H9 (cell line): Measurements from ENCODE around the gene TUBB2A. TPM values are rescaled to one million over a fixed set of nuclear protein-coding genes. Genes with fewer than 3 reads are reported as not detected.
A peak's percentile ranks its signal among the peaks of the same experiment; 100 is the strongest.

ENCODE experiments used
- DNase-seq: peaks from one replicate; pipeline ENCODE4 v3.0.0-alpha.2; 2017
- H2AFZ ChIP-seq: one replicate; pipeline ENCODE4 v1.6.1; 2013; ENCODE audit warnings: mild to moderate bottlenecking, low read length, control low read depth, moderate library complexity
- H2AK5ac ChIP-seq: 2 replicates; pipeline ENCODE4 v1.6.1; 2013; ENCODE audit warnings: low read length, control low read depth, mixed read lengths; ENCODE audit not compliant: insufficient read length
- H2BK120ac ChIP-seq: one replicate; pipeline ENCODE4 v1.6.1; 2013; ENCODE audit warnings: low read depth, mild to moderate bottlenecking, low read length, control low read depth, inconsistent platforms; ENCODE audit not compliant: poor library complexity, severe bottlenecking
- H2BK12ac ChIP-seq: 2 replicates; pipeline ENCODE4 v1.6.1; 2013; ENCODE audit warnings: low read length, control low read depth, mixed read lengths, low read depth; ENCODE audit not compliant: insufficient read length
- H2BK15ac ChIP-seq: 2 replicates; pipeline ENCODE4 v1.6.1; 2013; ENCODE audit warnings: low read depth, low read length, control low read depth
- H2BK20ac ChIP-seq: one replicate; pipeline ENCODE4 v1.6.1; 2013; ENCODE audit warnings: low read depth, mild to moderate bottlenecking, low read length, control low read depth, inconsistent platforms; ENCODE audit not compliant: poor library complexity, severe bottlenecking
- H2BK5ac ChIP-seq: 2 replicates; pipeline ENCODE4 v1.6.1; 2013; ENCODE audit warnings: low read length, control low read depth, mixed read lengths; ENCODE audit not compliant: insufficient read length
- H3K14ac ChIP-seq: 2 replicates; pipeline ENCODE4 v1.6.1; 2013; ENCODE audit warnings: low read length, control low read depth; ENCODE audit not compliant: insufficient read depth
- H3K18ac ChIP-seq: 2 replicates; pipeline ENCODE4 v1.6.1; 2013; ENCODE audit warnings: low read depth, mild to moderate bottlenecking, mixed read lengths, low read length, control low read depth; ENCODE audit not compliant: insufficient read length
- H3K23ac ChIP-seq: 2 replicates; pipeline ENCODE4 v1.6.1; 2013; ENCODE audit warnings: low read length, control low read depth, mixed read lengths, low read depth; ENCODE audit not compliant: insufficient read length
- H3K23me2 ChIP-seq: 2 replicates; pipeline ENCODE4 v1.6.1; 2013; ENCODE audit warnings: low read depth, mild to moderate bottlenecking, mixed read lengths, low read length, control low read depth; ENCODE audit not compliant: insufficient read length, poor library complexity, severe bottlenecking
- H3K27ac ChIP-seq: 2 replicates; pipeline ENCODE4 v1.5.1; 2013; ENCODE audit warnings: low read length, control low read depth, mixed read lengths, low read depth; ENCODE audit not compliant: insufficient read length
- H3K27me3 ChIP-seq: 2 replicates; pipeline ENCODE4 v1.6.1; 2013; ENCODE audit warnings: low read length, control low read depth, inconsistent platforms; ENCODE audit not compliant: insufficient read depth
- H3K4ac ChIP-seq: 2 replicates; pipeline ENCODE4 v1.6.1; 2013; ENCODE audit warnings: low read depth, mild to moderate bottlenecking, control low read depth, inconsistent platforms, low read length, moderate library complexity
- H3K4me1 ChIP-seq: 2 replicates; pipeline ENCODE4 v1.6.1; 2013; ENCODE audit warnings: low read length, control low read depth, inconsistent platforms; ENCODE audit not compliant: insufficient read depth
- H3K4me2 ChIP-seq: 2 replicates; pipeline ENCODE4 v1.6.1; 2013; ENCODE audit warnings: low read length, control low read depth, mixed read lengths; ENCODE audit not compliant: insufficient read length, insufficient read depth
- H3K56ac ChIP-seq: 2 replicates; pipeline ENCODE4 v1.6.1; 2013; ENCODE audit warnings: low read depth, mild to moderate bottlenecking, mixed read lengths, low read length, control low read depth; ENCODE audit not compliant: insufficient read length
- H3K79me1 ChIP-seq: 2 replicates; pipeline ENCODE4 v1.6.1; 2013; ENCODE audit warnings: low read depth, mild to moderate bottlenecking, moderate library complexity, low read length, control low read depth, inconsistent platforms; ENCODE audit not compliant: insufficient read depth, poor library complexity, severe bottlenecking
- H3K79me2 ChIP-seq: 2 replicates; pipeline ENCODE4 v1.6.1; 2013; ENCODE audit warnings: low read length, control low read depth, inconsistent platforms; ENCODE audit not compliant: insufficient read depth
- H3K9ac ChIP-seq: 2 replicates; pipeline ENCODE4 v1.6.1; 2013; ENCODE audit warnings: low read length, control low read depth, mixed read lengths; ENCODE audit not compliant: insufficient read length; ENCODE audit errors: extremely low read depth
- H3K9me3 ChIP-seq: one replicate; pipeline ENCODE4 v1.6.1; 2013; ENCODE audit warnings: low read depth, low read length, inconsistent platforms; ENCODE audit not compliant: control insufficient read depth
- H3T11ph ChIP-seq: one replicate; pipeline ENCODE4 v1.6.1; 2013; ENCODE audit warnings: mild to moderate bottlenecking, low read length, control low read depth, inconsistent platforms
- H4K20me1 ChIP-seq: one replicate; pipeline ENCODE4 v1.6.1; 2013; ENCODE audit not compliant: control insufficient read depth, insufficient read length, insufficient read depth
- H4K5ac ChIP-seq: 2 replicates; pipeline ENCODE4 v1.6.1; 2013; ENCODE audit warnings: low read depth, mild to moderate bottlenecking, mixed read lengths, low read length, control low read depth; ENCODE audit not compliant: insufficient read length
- H4K8ac ChIP-seq: replicated peaks from 2 replicates; pipeline ENCODE4 v1.6.1; 2013; ENCODE audit warnings: low read length, control low read depth, mixed read lengths, low read depth; ENCODE audit not compliant: insufficient read length
- H4K91ac ChIP-seq: 2 replicates; pipeline ENCODE4 v1.6.1; 2013; ENCODE audit warnings: low read depth, mild to moderate bottlenecking, moderate library complexity, mixed read lengths, low read length, control low read depth; ENCODE audit not compliant: insufficient read length
- H3K27ac Mint-ChIP-seq, 3 experiments: 2 replicates in 2 of 3; 3 replicates in 1 of 3; pipeline ENCODE4 v1.8.0; 2020 to 2021; ENCODE audit warnings: mixed read lengths in 3 of 3, mild to moderate bottlenecking in 1 of 3, moderate library complexity in 1 of 3
- H3K27me3 Mint-ChIP-seq: 2 replicates; pipeline ENCODE4 v1.8.0; 2021; ENCODE audit warnings: low read depth, mild to moderate bottlenecking, moderate library complexity, mixed read lengths
- H3K36me3 Mint-ChIP-seq, 3 experiments: 2 replicates in 2 of 3; 3 replicates in 1 of 3; pipeline ENCODE4 v1.8.0; 2020 to 2021; ENCODE audit warnings: low read depth in 3 of 3, mixed read lengths in 3 of 3; ENCODE audit not compliant: insufficient read depth in 1 of 3
- H3K4me1 Mint-ChIP-seq, 2 experiments: 2 replicates each; pipeline ENCODE4 v1.8.0; 2020; ENCODE audit warnings: mixed read lengths in 2 of 2
- H3K4me3 Mint-ChIP-seq, 2 experiments: 2 replicates in 1 of 2; 3 replicates in 1 of 2; pipeline ENCODE4 v1.8.0; 2020 to 2021; ENCODE audit warnings: mild to moderate bottlenecking in 2 of 2, mixed read lengths in 2 of 2, moderate library complexity in 1 of 2
- H3K9me3 Mint-ChIP-seq, 2 experiments: 2 replicates in 1 of 2; 3 replicates in 1 of 2; pipeline ENCODE4 v1.8.0; 2020; ENCODE audit warnings: mild to moderate bottlenecking in 2 of 2, mixed read lengths in 2 of 2, moderate library complexity in 1 of 2
- WGBS: extraction: QIAGEN DNeasy Blood & Tissue Kit; methylation state at CpG from one replicate; pipeline ENCODE4 v1.1.7; 2013; ENCODE audit warnings: missing lambda C conversion rate, low lambda C conversion rate, mixed read lengths; ENCODE audit not compliant: insufficient read length; ENCODE audit errors: extremely low coverage; 5-methylcytosine and 5-hydroxymethylcytosine counted together
- total RNA-seq: library from RNA; stranded (reverse); gene quantifications from 2 replicates; pipeline ENCODE4 v1.2.1, GENCODE V29; 2021
- TF ChIP-seq, protein P1 (sequence below): fragments of 200-600 bp; sonication (generic); conservative IDR thresholded peaks from 3 replicates; pipeline ENCODE4 v1.8.0; 2021; ENCODE audit warnings: antibody characterized with exemption, mild to moderate bottlenecking

TUBB2A gene
- total RNA-seq, 1 experiment from 2014 or later = 258 TPM

- Histone ChIP-seq H3K23ac (no peak overlapping the region), H2BK120ac (no peak overlapping the region), H3K4me2 (peak overlapping the region; percentile 66), H2BK12ac (no peak overlapping the region), H3K9ac (peak overlapping the region; percentile 60), H4K5ac (no peak overlapping the region), H3K14ac (peak overlapping the region; percentile 53; the same call in 1 of the 2 replicates), H4K91ac (no peak overlapping the region), H2BK20ac (no peak overlapping the region), H4K20me1 (no peaks in the 10 kb centered on the region), H3K23me2 (no peaks in the 10 kb centered on the region), H2AK5ac (no peak overlapping the region), H2BK15ac (no peak overlapping the region), H2BK5ac (no peak overlapping the region), H3K18ac (no peak overlapping the region), H3K27ac (no peak overlapping the region), H3K4me1 (no peaks in the 10 kb centered on the region; the same call in 1 of the 2 replicates), H3K4ac (no peak overlapping the region), H3K79me2 (no peaks in the 10 kb centered on the region; the same call in 1 of the 2 replicates), H3T11ph (no peak overlapping the region), H4K8ac (no peak overlapping the region), H3K27me3 (no peaks in the 10 kb centered on the region), H3K79me1 (no peaks in the 10 kb centered on the region), H3K9me3 (no peaks in the 10 kb centered on the region), H3K56ac (no peak overlapping the region), H2AFZ (no peak overlapping the region)
- Mint-ChIP-seq H3K27me3 (no peaks in the 10 kb centered on the region), H3K9me3 (no peaks in the 10 kb centered on the region; a peak in 1 of 5 replicates), H3K4me1 (peaks cover 19% of the 10 kb centered on the region in 2 experiments), H3K36me3 (peaks cover 2 to 7% (median 7%) of the 10 kb centered on the region in 3 experiments; a peak in 6 of 7 replicates), H3K4me3 (peak overlapping the region; percentile 80), H3K27ac (peak overlapping the region in 2 of 3 experiments; percentile 70 to 91; a peak in 3 of 7 replicates)
- TF ChIP-seq, protein P1, sequence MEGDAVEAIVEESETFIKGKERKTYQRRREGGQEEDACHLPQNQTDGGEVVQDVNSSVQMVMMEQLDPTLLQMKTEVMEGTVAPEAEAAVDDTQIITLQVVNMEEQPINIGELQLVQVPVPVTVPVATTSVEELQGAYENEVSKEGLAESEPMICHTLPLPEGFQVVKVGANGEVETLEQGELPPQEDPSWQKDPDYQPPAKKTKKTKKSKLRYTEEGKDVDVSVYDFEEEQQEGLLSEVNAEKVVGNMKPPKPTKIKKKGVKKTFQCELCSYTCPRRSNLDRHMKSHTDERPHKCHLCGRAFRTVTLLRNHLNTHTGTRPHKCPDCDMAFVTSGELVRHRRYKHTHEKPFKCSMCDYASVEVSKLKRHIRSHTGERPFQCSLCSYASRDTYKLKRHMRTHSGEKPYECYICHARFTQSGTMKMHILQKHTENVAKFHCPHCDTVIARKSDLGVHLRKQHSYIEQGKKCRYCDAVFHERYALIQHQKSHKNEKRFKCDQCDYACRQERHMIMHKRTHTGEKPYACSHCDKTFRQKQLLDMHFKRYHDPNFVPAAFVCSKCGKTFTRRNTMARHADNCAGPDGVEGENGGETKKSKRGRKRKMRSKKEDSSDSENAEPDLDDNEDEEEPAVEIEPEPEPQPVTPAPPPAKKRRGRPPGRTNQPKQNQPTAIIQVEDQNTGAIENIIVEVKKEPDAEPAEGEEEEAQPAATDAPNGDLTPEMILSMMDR = no peak
- WGBS = no CpG with 5 or more reads among the region's 19 CpGs
- DNase-seq = no peak
Measured at GRCh38 chr6:3119040-3119723, 38.2 kb downstream of the TUBB2A start.
